ENCODE results near the gene MYO7A.

DNA sequence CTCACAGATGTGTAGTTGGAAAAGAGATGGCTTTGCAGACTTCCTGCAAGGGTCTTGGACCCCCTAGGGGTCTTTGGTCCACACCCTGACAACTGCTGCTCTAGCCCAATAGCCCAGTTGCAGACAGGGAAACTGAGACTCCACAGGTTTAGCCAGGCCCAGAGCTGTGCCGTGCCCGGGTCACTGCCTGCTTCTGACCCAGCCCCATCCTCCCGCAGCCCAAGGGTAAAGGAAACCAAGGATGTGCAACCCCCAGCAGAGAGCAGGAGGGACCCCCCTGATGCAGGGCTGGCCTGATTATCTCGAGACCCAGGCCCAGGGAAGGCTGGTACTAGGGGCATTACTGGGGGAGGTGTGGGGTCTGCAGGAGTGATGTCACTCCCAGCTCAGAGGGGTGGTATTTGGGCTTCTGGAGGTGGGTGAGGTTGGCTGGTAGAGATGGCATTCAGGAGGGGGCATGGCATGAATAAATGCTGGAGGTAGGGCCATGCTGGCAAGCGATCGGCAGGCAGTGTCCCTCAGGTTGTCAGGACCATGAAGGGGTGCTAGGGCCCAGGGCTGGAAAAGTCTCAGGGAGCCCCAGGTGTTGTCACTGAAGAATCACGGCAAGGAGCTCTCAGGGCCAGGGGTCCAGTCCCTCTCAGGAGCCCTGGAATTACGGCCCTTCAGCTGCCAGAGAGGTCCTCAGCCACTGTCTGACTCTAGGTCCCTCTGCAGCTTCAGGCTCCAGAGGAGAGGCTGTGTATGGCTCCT, 21.1 kb downstream of the MYO7A start:
- TF ChIP-seq, protein P1, sequence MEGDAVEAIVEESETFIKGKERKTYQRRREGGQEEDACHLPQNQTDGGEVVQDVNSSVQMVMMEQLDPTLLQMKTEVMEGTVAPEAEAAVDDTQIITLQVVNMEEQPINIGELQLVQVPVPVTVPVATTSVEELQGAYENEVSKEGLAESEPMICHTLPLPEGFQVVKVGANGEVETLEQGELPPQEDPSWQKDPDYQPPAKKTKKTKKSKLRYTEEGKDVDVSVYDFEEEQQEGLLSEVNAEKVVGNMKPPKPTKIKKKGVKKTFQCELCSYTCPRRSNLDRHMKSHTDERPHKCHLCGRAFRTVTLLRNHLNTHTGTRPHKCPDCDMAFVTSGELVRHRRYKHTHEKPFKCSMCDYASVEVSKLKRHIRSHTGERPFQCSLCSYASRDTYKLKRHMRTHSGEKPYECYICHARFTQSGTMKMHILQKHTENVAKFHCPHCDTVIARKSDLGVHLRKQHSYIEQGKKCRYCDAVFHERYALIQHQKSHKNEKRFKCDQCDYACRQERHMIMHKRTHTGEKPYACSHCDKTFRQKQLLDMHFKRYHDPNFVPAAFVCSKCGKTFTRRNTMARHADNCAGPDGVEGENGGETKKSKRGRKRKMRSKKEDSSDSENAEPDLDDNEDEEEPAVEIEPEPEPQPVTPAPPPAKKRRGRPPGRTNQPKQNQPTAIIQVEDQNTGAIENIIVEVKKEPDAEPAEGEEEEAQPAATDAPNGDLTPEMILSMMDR (IDR thresholded peaks at IDR 0.05; ENCODE audit: low read length): no peak
- no peak for TF ChIP-seq EZH2 (IDR thresholded peaks at IDR 0.05; ENCODE audit: borderline replicate concordance, low read length)

All from OCI-LY1 (cell line).